Activated CD4-positive, alpha-beta memory T cell treated with anti-CD3 and anti-CD28 coated beads for 36 hours (primary cell): ENCODE results near the gene DNMT3A. TPM values are rescaled to one million over a fixed set of nuclear protein-coding genes. Genes with fewer than 3 reads are reported as not detected.
A peak's percentile ranks its signal among the peaks of the same experiment; 100 is the strongest.

ENCODE experiments used
- CTCF ChIA-PET: fragments of 350-600 bp; sonication (Branson Sonifier 250); formaldehyde crosslinking; loops from one replicate; lab custom pipeline; 2021; ENCODE audit warnings: antibody characterized with exemption, inconsistent platforms; lab: Charles Lee
- POLR2A ChIA-PET: fragments of 350-600 bp; sonication (Branson Sonifier 250); formaldehyde crosslinking; loops from one replicate; lab custom pipeline; 2021; ENCODE audit warnings: antibody characterized with exemption; lab: Charles Lee
- DNase-seq: peaks from one replicate; pipeline ENCODE4 v3.0.0-alpha.2; 2020
- H3K27ac Mint-ChIP-seq: one replicate; pipeline ENCODE4 v1.8.0; 2021; ENCODE audit warnings: mixed read lengths
- H3K27me3 Mint-ChIP-seq: one replicate; pipeline ENCODE4 v1.8.0; 2021; ENCODE audit warnings: mixed read lengths
- H3K36me3 Mint-ChIP-seq: one replicate; pipeline ENCODE4 v1.8.0; 2021; ENCODE audit warnings: mixed read lengths
- H3K4me1 Mint-ChIP-seq: one replicate; pipeline ENCODE4 v1.8.0; 2021; ENCODE audit warnings: low read depth, mixed read lengths
- H3K4me3 Mint-ChIP-seq: one replicate; pipeline ENCODE4 v1.8.0; 2021; ENCODE audit warnings: mild to moderate bottlenecking, mixed read lengths
- H3K9me3 Mint-ChIP-seq: one replicate; pipeline ENCODE4 v1.8.0; 2021; ENCODE audit warnings: mixed read lengths
- intact Hi-C: fragments of 100-400 bp; cut with micrococcal nuclease; formaldehyde crosslinking; loops from one replicate; pipeline ENCODE4 v1.15.1; 2023
- microRNA-seq: library from miRNA; unstranded; fragments of <30 nt; microRNA quantifications from one replicate; pipeline ENCODE4 v1.2.0, GENCODE V29; 2022; ENCODE audit warnings: borderline number of aligned reads, borderline microRNAs expressed, borderline replicate concordance
- total RNA-seq, 2 experiments: library from RNA; stranded (reverse); gene quantifications; one replicate each; pipeline ENCODE4 v1.2.3, GENCODE V29; 2021

The DNMT3A gene
- total RNA-seq, 2 experiments from 2014 or later = 52.0 to 52.5 TPM

GRCh38 chr2:25188405-25188804 lies 153.3 kb downstream of the DNMT3A start:
- H3K36me3 Mint-ChIP-seq = no peaks in the 10 kb centered on the region
- DNase-seq = no peak
- no peak overlapping the region for H3K27ac Mint-ChIP-seq
- H3K9me3 Mint-ChIP-seq = no peaks in the 10 kb centered on the region
- POLR2A ChIA-PET = no interaction called here
- CTCF ChIA-PET = interaction anchor here (0.6 kb wide), 1 partner anchor 8 kb away, joined by 3 read pairs; no protein-coding TSS in a partner anchor
- no peaks in the 10 kb centered on the region for H3K4me1 Mint-ChIP-seq
- H3K27me3 Mint-ChIP-seq = peaks cover 7% of the 10 kb centered on the region
- intact Hi-C loops = no loop called here
- H3K4me3 Mint-ChIP-seq = no peak overlapping the region

DNA sequence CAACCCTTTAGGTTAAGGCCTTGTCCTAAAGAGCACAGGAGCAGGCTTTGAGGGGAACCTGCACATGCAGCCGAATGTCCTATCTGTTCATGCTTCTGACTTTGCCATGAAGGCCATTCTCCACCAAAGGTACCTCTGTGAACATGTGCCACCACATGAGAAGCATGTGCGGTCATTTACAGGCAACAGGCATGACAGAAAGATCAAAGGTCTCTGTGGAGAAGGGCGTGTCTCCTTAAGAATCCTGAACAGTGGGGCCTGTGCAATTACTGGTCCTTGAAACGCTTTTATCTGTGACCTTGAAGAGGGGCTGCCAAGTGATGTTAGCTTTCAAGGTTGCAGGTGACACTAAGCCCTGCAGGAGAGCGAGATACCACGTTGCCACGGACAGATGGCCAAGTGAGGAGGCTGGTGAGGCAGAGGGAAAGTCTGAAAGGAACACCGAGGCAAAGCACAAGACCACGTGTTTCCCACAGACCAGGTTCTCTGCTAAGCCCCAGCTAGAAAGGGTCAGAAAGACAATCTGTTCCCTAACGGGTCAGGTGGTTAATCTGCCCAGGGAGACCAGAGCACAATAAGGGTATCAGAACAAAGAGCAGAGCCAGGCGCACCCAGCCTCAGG lies 153.9 kb downstream of the DNMT3A start:
- Mint-ChIP-seq H3K9me3 (no peaks in the 10 kb centered on the region), H3K36me3 (no peaks in the 10 kb centered on the region), H3K4me3 (no peak overlapping the region), H3K27ac (no peak overlapping the region), H3K27me3 (peaks cover 7% of the 10 kb centered on the region), H3K4me1 (no peaks in the 10 kb centered on the region)
- no peak for DNase-seq
- ChIA-PET POLR2A (no interaction called here), CTCF (interaction anchor here (0.6 kb wide), 2 partner anchors 9 to 419 kb away, joined by 3 read pairs; no protein-coding TSS in a partner anchor)
- intact Hi-C loops = no loop called here

DNA sequence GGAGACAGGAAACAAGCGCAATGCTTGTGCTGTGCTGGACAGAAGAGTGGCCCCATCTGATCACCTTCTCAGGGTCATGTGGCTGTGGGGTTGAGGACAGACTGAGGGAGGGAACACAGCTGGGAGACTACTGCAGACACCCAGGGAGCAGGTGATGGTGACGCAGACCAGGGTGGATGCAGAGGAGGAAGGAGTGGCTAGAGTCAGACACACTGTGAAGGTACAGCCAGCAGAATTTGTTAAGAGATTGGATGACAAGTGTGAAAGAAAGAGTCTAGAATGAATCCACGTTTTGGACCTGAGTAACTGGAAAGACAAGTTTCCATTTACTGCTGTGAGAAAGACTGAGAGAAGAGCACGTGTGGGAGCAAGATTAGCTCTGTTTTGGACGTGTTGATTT lies 157.5 kb downstream of the DNMT3A start:
- no peak for DNase-seq
- intact Hi-C loops = no loop called here
- H3K4me1 Mint-ChIP-seq = no peaks in the 10 kb centered on the region
- no peak overlapping the region for H3K4me3 Mint-ChIP-seq
- ChIA-PET POLR2A (no interaction called here), CTCF (interaction anchor here (0.6 kb wide), 1 partner anchor 11 kb away, joined by 3 read pairs; no protein-coding TSS in a partner anchor)
- H3K27ac Mint-ChIP-seq = no peak overlapping the region
- no peaks in the 10 kb centered on the region for H3K9me3 Mint-ChIP-seq
- H3K36me3 Mint-ChIP-seq = no peaks in the 10 kb centered on the region
- H3K27me3 Mint-ChIP-seq = peaks cover 7% of the 10 kb centered on the region

DNA sequence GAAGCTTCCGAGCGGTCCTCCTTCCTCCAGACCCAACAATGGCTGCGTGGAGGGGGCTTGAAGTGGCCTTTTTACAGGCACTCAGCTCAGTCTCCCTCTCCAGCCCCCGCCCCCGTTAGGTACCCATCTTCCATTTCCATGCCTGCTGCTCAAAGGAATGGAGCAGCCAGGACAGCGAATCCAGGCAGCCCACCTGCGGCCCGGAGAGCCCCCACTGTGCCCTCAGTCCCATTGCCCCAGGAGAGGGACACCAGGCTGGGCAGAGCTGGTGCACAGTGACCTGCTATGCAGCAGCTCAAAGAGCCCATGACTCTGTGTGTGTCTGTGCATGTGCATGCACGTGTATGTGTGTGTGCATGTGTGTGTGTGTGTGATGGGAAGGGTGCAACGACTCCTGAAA lies 162.7 kb downstream of the DNMT3A start:
- no peak for DNase-seq
- CTCF ChIA-PET = interaction anchor here (1.4 kb wide), 1 partner anchor 18 kb away, joined by 5 read pairs; no protein-coding TSS in a partner anchor
- no peaks in the 10 kb centered on the region for H3K4me1 Mint-ChIP-seq
- no peaks in the 10 kb centered on the region for H3K9me3 Mint-ChIP-seq
- no peak overlapping the region for H3K4me3 Mint-ChIP-seq
- POLR2A ChIA-PET = no interaction called here
- H3K27ac Mint-ChIP-seq = no peak overlapping the region
- intact Hi-C loops = no loop called here
- H3K36me3 Mint-ChIP-seq = no peaks in the 10 kb centered on the region
- H3K27me3 Mint-ChIP-seq = peaks cover 2% of the 10 kb centered on the region

Small RNAs within 50 kb of the gene (microRNA-seq; reads per million reads assigned to microRNA genes)
- 519 reads per million, percentile 82 among the genes with 10 or more reads in this experiment for gene MIR1301

Other genes with a start within 250 kb of the DNMT3A start
- gene POMC, start 173.3 kb downstream of the DNMT3A start, total RNA-seq = 1 to 10 TPM; 3.8 to 4.2 TPM